Neuronal stem cell (in vitro differentiated cells): ENCODE results near the gene RNF208.

Experiments
- DNase-seq: peaks from one replicate; pipeline ENCODE4 v3.0.0-alpha.2; 2013; ENCODE audit warnings: low spot score
- H2AFZ ChIP-seq: one replicate; pipeline ENCODE4 v1.6.1; 2013; ENCODE audit warnings: mild to moderate bottlenecking, low read length, inconsistent platforms
- H2AK5ac ChIP-seq: 2 replicates; pipeline ENCODE4 v1.6.1; 2013; ENCODE audit warnings: low read depth, mild to moderate bottlenecking, inconsistent platforms, low read length, moderate library complexity, mixed read lengths
- H2BK120ac ChIP-seq: 2 replicates; pipeline ENCODE4 v1.6.1; 2013; ENCODE audit warnings: low read depth, mild to moderate bottlenecking, inconsistent platforms, low read length, moderate library complexity, mixed read lengths
- H2BK12ac ChIP-seq: one replicate; pipeline ENCODE4 v1.6.1; 2013; ENCODE audit warnings: low read length, inconsistent platforms
- H2BK15ac ChIP-seq: 2 replicates; pipeline ENCODE4 v1.6.1; 2013; ENCODE audit warnings: mild to moderate bottlenecking, low read length, inconsistent platforms, mixed read lengths
- H2BK5ac ChIP-seq: one replicate; pipeline ENCODE4 v1.6.1; 2013; ENCODE audit warnings: inconsistent platforms, mild to moderate bottlenecking, low read length, moderate library complexity
- H3K14ac ChIP-seq: one replicate; pipeline ENCODE4 v1.6.1; 2013; ENCODE audit warnings: low read length, inconsistent platforms
- H3K18ac ChIP-seq: 2 replicates; pipeline ENCODE4 v1.6.1; 2013; ENCODE audit warnings: low read length, inconsistent platforms
- H3K23ac ChIP-seq: 2 replicates; pipeline ENCODE4 v1.6.1; 2013; ENCODE audit warnings: low read depth, mild to moderate bottlenecking, mixed read lengths, low read length, inconsistent platforms; ENCODE audit not compliant: poor library complexity
- H3K27ac ChIP-seq: replicated peaks from 3 replicates; pipeline ENCODE4 v1.5.1; 2013; ENCODE audit warnings: low read length, inconsistent platforms
- H3K27me3 ChIP-seq, 3 experiments: 2 replicates each; pipeline ENCODE4 v1.6.1; 2013; ENCODE audit warnings: low read length in 3 of 3, mild to moderate bottlenecking in 2 of 3, inconsistent platforms in 1 of 3, low read depth in 1 of 3, mixed read lengths in 1 of 3, moderate library complexity in 1 of 3; ENCODE audit not compliant: control insufficient read depth in 3 of 3, insufficient read depth in 3 of 3
- H3K36me3 ChIP-seq, 2 donors: replicated peaks in 1 of 2; 2 replicates each; pipeline ENCODE4 v1.6.1; 2013; ENCODE audit warnings: low read length in 2 of 2; ENCODE audit not compliant: control insufficient read depth in 2 of 2, insufficient read depth in 2 of 2
- H3K4ac ChIP-seq: 2 replicates; pipeline ENCODE4 v1.6.1; 2013; ENCODE audit warnings: inconsistent platforms, mild to moderate bottlenecking, low read length, moderate library complexity
- H3K4me1 ChIP-seq, 2 donors: 1 replicate in 1 of 2; 2 replicates in 1 of 2; pipeline ENCODE4 v1.6.1; 2013; ENCODE audit warnings: low read length in 2 of 2, low read depth in 1 of 2; ENCODE audit not compliant: control insufficient read depth in 2 of 2, insufficient read depth in 1 of 2
- H3K4me2 ChIP-seq: one replicate; pipeline ENCODE4 v1.6.1; 2013; ENCODE audit warnings: mild to moderate bottlenecking, low read length, inconsistent platforms; ENCODE audit not compliant: insufficient read depth, poor library complexity, severe bottlenecking
- H3K4me3 ChIP-seq, 2 donors: 2 replicates each; pipeline ENCODE4 v1.5.1; 2013; ENCODE audit warnings: low read length in 2 of 2, mild to moderate bottlenecking in 2 of 2, inconsistent platforms in 1 of 2, moderate library complexity in 1 of 2
- H3K79me1 ChIP-seq: one replicate; pipeline ENCODE4 v1.6.1; 2013; ENCODE audit warnings: low read depth, mild to moderate bottlenecking, inconsistent platforms, low read length, moderate library complexity
- H3K9ac ChIP-seq: one replicate; pipeline ENCODE4 v1.6.1; 2013; ENCODE audit warnings: mild to moderate bottlenecking, low read depth, low read length, inconsistent platforms; ENCODE audit not compliant: poor library complexity
- H3K9me3 ChIP-seq, 2 donors: replicated peaks in 1 of 2; 2 replicates each; pipeline versions ENCODE3 to v1.6.1; 2013; ENCODE audit warnings: low read length in 2 of 2, mild to moderate bottlenecking in 2 of 2, inconsistent platforms in 1 of 2, low read depth in 1 of 2, mixed read lengths in 1 of 2, moderate library complexity in 1 of 2; ENCODE audit not compliant: control insufficient read depth in 2 of 2, insufficient read depth in 1 of 2
- H4K8ac ChIP-seq: one replicate; pipeline ENCODE4 v1.6.1; 2013; ENCODE audit warnings: low read depth, mild to moderate bottlenecking, inconsistent platforms, low read length, moderate library complexity
- H4K91ac ChIP-seq: one replicate; pipeline ENCODE4 v1.6.1; 2013; ENCODE audit warnings: low read length, low read depth, mild to moderate bottlenecking, inconsistent platforms; ENCODE audit not compliant: poor library complexity
- WGBS, 2 donors: extraction: QIAGEN DNeasy Blood & Tissue Kit; methylation state at CpG; one replicate each; pipeline ENCODE4 v1.1.7; 2013; ENCODE audit warnings: missing lambda C conversion rate in 2 of 2, mixed read lengths in 1 of 2; ENCODE audit not compliant: insufficient read length in 2 of 2, insufficient replicate concordance in 1 of 2; ENCODE audit errors: extremely low coverage in 2 of 2; 5-methylcytosine and 5-hydroxymethylcytosine counted together

Gene RNF208

DNA sequence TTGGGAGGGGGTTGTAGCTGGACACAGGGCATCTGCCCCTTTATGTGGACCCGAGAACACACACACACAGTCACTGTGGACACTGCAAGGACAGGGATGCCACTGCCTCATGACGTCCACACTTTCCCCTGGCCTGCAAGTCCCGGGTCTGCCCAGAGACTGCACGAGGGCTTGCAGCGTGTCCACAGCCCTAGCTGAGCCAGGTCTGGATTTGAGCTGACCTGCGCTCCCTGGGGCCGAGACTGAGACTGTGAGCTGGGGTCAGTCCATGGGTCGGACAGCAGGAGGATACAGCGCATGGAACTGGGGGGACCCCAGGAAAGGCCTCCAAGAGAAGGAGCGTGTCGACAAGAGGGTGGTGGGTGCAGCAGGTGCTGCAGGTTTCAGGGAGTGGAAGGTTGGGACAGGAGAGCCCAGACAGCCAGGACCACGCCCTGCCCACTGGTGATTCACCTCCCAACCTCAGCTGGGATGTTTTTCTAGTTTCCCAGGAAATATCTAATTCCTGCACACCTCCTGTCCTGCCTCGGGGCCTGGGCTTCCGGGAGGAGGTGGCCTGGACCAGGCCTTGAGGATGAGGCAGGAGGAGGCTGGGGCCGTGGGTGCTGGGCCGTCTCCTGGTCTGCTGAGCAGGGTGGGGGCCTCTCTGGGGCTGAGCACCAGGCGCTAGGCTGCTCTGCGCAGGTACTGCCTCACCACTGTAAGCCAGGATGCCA, 4.5 kb upstream of the RNF208 start:
- H3K27me3 ChIP-seq = peaks cover 3 to 10% (median 4%) of the 10 kb centered on the region in 3 experiments
- peaks cover 9 to 15% of the 10 kb centered on the region in 2 donors for H3K4me1 ChIP-seq
- H4K91ac ChIP-seq = peak overlapping the region; percentile 64
- H3K18ac ChIP-seq = no peak overlapping the region
- H2BK5ac ChIP-seq = no peak overlapping the region
- H4K8ac ChIP-seq = no peak overlapping the region
- H2BK12ac ChIP-seq = no peak overlapping the region
- peak overlapping the region; percentile 70 for H3K23ac ChIP-seq
- no peak overlapping the region for H3K4me2 ChIP-seq
- peak overlapping the region in 1 of 2 donors; percentile 41 for H3K4me3 ChIP-seq
- H3K14ac ChIP-seq = no peak overlapping the region
- H3K4ac ChIP-seq = peak overlapping the region; percentile 76
- no peak overlapping the region for H2AFZ ChIP-seq
- no peak overlapping the region for H3K9ac ChIP-seq
- DNase-seq = no peak
- H3K79me1 ChIP-seq = no peaks in the 10 kb centered on the region
- peak overlapping the region; percentile 95 for H2BK15ac ChIP-seq
- no peak overlapping the region for H2BK120ac ChIP-seq
- WGBS, 2 donors = no CpG with 5 or more reads among the region's 18 CpGs
- H3K27ac ChIP-seq = no peak overlapping the region
- peak overlapping the region; percentile 60 for H2AK5ac ChIP-seq
- no peaks in the 10 kb centered on the region for H3K36me3 ChIP-seq
- H3K9me3 ChIP-seq = no peaks in the 10 kb centered on the region

DNA sequence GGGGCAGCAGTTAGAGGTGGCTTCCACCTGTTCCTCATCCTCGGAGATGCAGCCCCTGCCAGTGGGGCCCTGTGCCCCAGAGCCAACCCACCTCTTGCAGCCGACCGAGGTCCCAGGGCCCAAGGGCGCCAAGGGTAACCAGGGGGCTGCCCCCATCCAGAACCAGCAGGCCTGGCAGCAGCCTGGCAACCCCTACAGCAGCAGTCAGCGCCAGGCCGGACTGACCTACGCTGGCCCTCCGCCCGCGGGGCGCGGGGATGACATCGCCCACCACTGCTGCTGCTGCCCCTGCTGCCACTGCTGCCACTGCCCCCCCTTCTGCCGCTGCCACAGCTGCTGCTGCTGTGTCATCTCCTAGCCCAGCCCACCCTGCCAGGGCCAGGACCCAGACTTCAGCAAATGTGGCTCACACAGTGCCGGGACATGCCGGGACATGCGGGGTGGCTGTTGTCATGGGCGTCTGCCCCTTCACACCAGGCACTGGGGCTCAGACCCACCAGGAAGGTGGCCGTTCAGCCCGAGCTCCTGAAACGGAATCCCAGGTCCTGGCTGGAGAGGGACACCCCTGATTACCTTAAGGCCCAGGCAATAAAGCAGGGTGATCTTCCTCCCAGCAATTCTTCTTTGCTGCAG, 3.8 kb upstream of the RNF208 start:
- Histone ChIP-seq H3K27ac (no peak overlapping the region), H3K4me2 (no peak overlapping the region)
- WGBS, 2 donors = no CpG with 5 or more reads among the region's 21 CpGs

DNA sequence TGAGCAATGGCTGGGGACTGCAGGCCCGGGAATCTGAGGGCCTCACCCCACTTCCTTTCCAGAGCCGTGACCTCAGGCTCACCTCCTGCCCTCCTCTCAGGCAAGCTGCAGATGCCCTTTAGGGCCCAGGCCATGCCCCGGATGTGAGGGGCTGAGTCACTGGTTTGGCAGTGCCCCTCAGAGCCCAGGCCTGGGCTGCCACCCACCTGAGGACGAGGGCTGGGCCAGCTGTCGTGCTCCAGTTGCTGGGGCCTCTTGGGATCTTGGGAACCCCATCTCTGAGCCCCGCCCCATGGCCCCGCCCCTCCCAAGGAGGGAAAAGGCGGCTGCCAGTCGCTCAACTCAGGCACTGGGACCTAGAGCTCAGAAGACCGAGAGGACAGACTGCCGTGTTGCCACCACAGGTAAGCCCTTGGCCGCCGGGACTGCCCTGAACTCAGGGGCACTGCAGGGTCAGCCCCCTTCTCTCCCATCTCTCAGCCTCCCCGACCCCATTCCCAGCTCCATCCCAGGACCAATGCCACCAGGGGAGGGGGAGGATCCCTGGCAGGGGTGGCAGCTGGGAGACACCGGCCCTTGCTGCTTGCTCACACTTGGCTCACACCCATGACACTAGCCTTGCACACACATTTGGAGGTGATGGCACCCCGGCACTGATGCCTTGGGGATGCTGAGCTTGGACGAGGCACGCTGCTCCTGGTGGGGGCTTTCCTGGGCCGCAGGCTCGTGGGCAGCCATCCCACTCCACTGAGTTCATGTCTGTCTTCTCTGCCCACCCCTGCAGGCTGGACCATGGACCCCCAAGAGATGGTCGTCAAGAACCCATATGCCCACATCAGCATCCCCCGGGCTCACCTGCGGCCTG, 3.0 kb upstream of the RNF208 start, which contains the start of gene CYSRT1:
Gene CYSRT1, plus strand, starts transcription at position 345 of the 865 bp plus-strand sequence. Its CDS starts 448 bp downstream, at position 793.
- WGBS, 2 donors = no CpG with 5 or more reads among the region's 23 CpGs
- no peak within 1 kb of the TSS for H3K27ac ChIP-seq

More for the DNA sequence above, 3.8 kb upstream of the RNF208 start:
- Histone ChIP-seq H3K9me3 (no peaks in the 10 kb centered on the region), H3K27me3 (peaks cover 3 to 10% (median 4%) of the 10 kb centered on the region in 3 experiments), H2AK5ac (no peak overlapping the region), H3K4me3 (no peak overlapping the region), H2BK120ac (no peak overlapping the region), H3K23ac (no peak overlapping the region), H4K91ac (no peak overlapping the region), H2BK15ac (no peak overlapping the region), H3K18ac (no peak overlapping the region), H3K79me1 (no peaks in the 10 kb centered on the region), H2BK12ac (no peak overlapping the region), H3K4me1 (peaks cover 9 to 15% of the 10 kb centered on the region in 2 donors), H3K4ac (no peak overlapping the region), H2BK5ac (no peak overlapping the region), H3K36me3 (no peaks in the 10 kb centered on the region), H3K9ac (peak overlapping the region; percentile 70), H4K8ac (no peak overlapping the region), H2AFZ (no peak overlapping the region), H3K14ac (no peak overlapping the region)
- no peak for DNase-seq

More for the DNA sequence above, 3.0 kb upstream of the RNF208 start, which contains the start of gene CYSRT1:
- no peak within 1 kb of the TSS for H3K4ac ChIP-seq
- H3K4me2 ChIP-seq = peak within 1 kb of the TSS; percentile 89
- H3K4me1 ChIP-seq = peaks cover 9 to 15% of the 10 kb centered on the region in 2 donors
- H3K27me3 ChIP-seq = peaks cover 2 to 10% (median 3%) of the 10 kb centered on the region in 3 experiments
- no peak within 1 kb of the TSS for H4K91ac ChIP-seq
- no peak within 1 kb of the TSS for H3K14ac ChIP-seq
- H3K4me3 ChIP-seq = peak within 1 kb of the TSS; percentile 83 to 93
- H2BK120ac ChIP-seq = no peak within 1 kb of the TSS
- peak within 1 kb of the TSS; percentile 35 for H3K23ac ChIP-seq
- peak within 1 kb of the TSS; percentile 94 for H2AFZ ChIP-seq
- no peak for DNase-seq
- peaks cover 6% of the 10 kb centered on the region for H3K79me1 ChIP-seq
- H3K9me3 ChIP-seq = no peaks in the 10 kb centered on the region
- peak within 1 kb of the TSS; percentile 99 for H3K9ac ChIP-seq
- H2AK5ac ChIP-seq = no peak within 1 kb of the TSS
- H2BK15ac ChIP-seq = peak within 1 kb of the TSS; percentile 37
- H4K8ac ChIP-seq = no peak within 1 kb of the TSS
- no peaks in the 10 kb centered on the region for H3K36me3 ChIP-seq
- peak within 1 kb of the TSS; percentile 50 for H2BK12ac ChIP-seq
- H3K18ac ChIP-seq = no peak within 1 kb of the TSS
- no peak within 1 kb of the TSS for H2BK5ac ChIP-seq
